ENCODE measurements around the gene PCGF1. TPM values are rescaled to one million over a fixed set of nuclear protein-coding genes. Genes with fewer than 3 reads are reported as not detected.

Gene PCGF1
- total and polyA plus RNA-seq, 2 of the 13 experiments (the other 11 are each of a cell fraction or from before 2014, with no cell fraction given), result 20.4 to 22.6 TPM

GRCh38 chr2:74481961-74482800 is 25.3 kb downstream of the PCGF1 start (continued):
- TF ChIP-seq ZNF484 (CRISPR knock-in tag; IDR thresholded peaks at IDR 0.05; ENCODE audit: borderline replicate concordance, low read depth) (peak; percentile 92), ATF5 (CRISPR knock-in tag; IDR thresholded peaks at IDR 0.05; ENCODE audit: low read depth) (no peak; the same call in 1 of the 2 replicates), ZNF138 (CRISPR knock-in tag; IDR thresholded peaks at IDR 0.05; ENCODE audit: low read depth) (peak; percentile 94), RAD51 (IDR thresholded peaks at IDR 0.05; ENCODE audit: borderline replicate concordance) (no peak), ZNF563 (CRISPR knock-in tag; IDR thresholded peaks at IDR 0.05) (peak; percentile 68), ERF (CRISPR knock-in tag; IDR thresholded peaks at IDR 0.05) (no peak; the same call in 1 of the 2 replicates), SATB2 (CRISPR knock-in tag; IDR thresholded peaks at IDR 0.05) (peak; percentile 56; the same call in 1 of the 2 replicates), HNF4A (CRISPR knock-in tag; IDR thresholded peaks at IDR 0.05) (peak; percentile 66), CREM (IDR thresholded peaks at IDR 0.05) (no peak), CREM (CRISPR knock-in tag; IDR thresholded peaks at IDR 0.05) (no peak), ZFP82 (CRISPR knock-in tag; IDR thresholded peaks at IDR 0.05; ENCODE audit: borderline replicate concordance) (peak; percentile 98; the same call in 1 of the 2 replicates), MEIS2 (CRISPR knock-in tag; IDR thresholded peaks at IDR 0.05) (peak; percentile 72), POLR2G (IDR thresholded peaks at IDR 0.05; ENCODE audit: low read depth, low read length) (no peak), RXRA (CRISPR knock-in tag; IDR thresholded peaks at IDR 0.05) (peak; percentile 13; the same call in 1 of the 2 replicates), ZFAT (CRISPR knock-in tag; conservative IDR thresholded peaks at IDR 0.05) (0 out of 2 replicates have a peak, but pooled peaks have one; percentile 35), HES4 (CRISPR knock-in tag; IDR thresholded peaks at IDR 0.05; ENCODE audit: borderline replicate concordance) (peak; percentile 92)
- TF ChIP-seq, protein P1, sequence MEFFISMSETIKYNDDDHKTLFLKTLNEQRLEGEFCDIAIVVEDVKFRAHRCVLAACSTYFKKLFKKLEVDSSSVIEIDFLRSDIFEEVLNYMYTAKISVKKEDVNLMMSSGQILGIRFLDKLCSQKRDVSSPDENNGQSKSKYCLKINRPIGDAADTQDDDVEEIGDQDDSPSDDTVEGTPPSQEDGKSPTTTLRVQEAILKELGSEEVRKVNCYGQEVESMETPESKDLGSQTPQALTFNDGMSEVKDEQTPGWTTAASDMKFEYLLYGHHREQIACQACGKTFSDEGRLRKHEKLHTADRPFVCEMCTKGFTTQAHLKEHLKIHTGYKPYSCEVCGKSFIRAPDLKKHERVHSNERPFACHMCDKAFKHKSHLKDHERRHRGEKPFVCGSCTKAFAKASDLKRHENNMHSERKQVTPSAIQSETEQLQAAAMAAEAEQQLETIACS (CRISPR knock-in tag; IDR thresholded peaks at IDR 0.05), result peak; percentile 65
- TF ChIP-seq, protein P2, sequence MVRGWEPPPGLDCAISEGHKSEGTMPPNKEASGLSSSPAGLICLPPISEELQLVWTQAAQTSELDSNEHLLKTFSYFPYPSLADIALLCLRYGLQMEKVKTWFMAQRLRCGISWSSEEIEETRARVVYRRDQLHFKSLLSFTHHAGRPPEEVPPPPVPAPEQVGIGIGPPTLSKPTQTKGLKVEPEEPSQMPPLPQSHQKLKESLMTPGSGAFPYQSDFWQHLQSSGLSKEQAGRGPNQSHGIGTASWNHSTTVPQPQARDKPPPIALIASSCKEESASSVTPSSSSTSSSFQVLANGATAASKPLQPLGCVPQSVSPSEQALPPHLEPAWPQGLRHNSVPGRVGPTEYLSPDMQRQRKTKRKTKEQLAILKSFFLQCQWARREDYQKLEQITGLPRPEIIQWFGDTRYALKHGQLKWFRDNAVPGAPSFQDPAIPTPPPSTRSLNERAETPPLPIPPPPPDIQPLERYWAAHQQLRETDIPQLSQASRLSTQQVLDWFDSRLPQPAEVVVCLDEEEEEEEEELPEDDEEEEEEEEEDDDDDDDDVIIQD (CRISPR knock-in tag; IDR thresholded peaks at IDR 0.05; ENCODE audit: low read depth), result no peak; the same call in 1 of the 2 replicates
- TF ChIP-seq, protein P3, sequence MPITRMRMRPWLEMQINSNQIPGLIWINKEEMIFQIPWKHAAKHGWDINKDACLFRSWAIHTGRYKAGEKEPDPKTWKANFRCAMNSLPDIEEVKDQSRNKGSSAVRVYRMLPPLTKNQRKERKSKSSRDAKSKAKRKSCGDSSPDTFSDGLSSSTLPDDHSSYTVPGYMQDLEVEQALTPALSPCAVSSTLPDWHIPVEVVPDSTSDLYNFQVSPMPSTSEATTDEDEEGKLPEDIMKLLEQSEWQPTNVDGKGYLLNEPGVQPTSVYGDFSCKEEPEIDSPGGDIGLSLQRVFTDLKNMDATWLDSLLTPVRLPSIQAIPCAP (CRISPR knock-in tag; IDR thresholded peaks at IDR 0.05; ENCODE audit: low read depth), result no peak
- TF ChIP-seq, protein P4, sequence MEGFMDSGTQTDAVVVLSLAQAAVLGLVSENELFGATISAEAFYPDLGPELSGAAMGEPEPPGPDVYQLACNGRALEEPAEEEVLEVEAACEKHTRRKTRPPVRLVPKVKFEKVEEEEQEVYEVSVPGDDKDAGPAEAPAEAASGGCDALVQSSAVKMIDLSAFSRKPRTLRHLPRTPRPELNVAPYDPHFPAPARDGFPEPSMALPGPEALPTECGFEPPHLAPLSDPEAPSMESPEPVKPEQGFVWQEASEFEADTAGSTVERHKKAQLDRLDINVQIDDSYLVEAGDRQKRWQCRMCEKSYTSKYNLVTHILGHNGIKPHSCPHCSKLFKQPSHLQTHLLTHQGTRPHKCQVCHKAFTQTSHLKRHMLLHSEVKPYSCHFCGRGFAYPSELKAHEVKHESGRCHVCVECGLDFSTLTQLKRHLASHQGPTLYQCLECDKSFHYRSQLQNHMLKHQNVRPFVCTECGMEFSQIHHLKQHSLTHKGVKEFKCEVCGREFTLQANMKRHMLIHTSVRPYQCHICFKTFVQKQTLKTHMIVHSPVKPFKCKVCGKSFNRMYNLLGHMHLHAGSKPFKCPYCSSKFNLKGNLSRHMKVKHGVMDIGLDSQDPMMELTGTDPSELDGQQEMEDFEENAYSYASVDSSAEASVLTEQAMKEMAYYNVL (CRISPR knock-in tag; IDR thresholded peaks at IDR 0.05; ENCODE audit: borderline replicate concordance), result peak; percentile 57; the same call in 1 of the 2 replicates
- TF ChIP-seq, protein P5, sequence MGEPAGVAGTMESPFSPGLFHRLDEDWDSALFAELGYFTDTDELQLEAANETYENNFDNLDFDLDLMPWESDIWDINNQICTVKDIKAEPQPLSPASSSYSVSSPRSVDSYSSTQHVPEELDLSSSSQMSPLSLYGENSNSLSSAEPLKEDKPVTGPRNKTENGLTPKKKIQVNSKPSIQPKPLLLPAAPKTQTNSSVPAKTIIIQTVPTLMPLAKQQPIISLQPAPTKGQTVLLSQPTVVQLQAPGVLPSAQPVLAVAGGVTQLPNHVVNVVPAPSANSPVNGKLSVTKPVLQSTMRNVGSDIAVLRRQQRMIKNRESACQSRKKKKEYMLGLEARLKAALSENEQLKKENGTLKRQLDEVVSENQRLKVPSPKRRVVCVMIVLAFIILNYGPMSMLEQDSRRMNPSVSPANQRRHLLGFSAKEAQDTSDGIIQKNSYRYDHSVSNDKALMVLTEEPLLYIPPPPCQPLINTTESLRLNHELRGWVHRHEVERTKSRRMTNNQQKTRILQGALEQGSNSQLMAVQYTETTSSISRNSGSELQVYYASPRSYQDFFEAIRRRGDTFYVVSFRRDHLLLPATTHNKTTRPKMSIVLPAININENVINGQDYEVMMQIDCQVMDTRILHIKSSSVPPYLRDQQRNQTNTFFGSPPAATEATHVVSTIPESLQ (CRISPR knock-in tag; conservative IDR thresholded peaks at IDR 0.05), result 0 out of 2 replicates have a peak, but pooled peaks have one; percentile 17
